NCI-H2196 treated with DMSO at 0.1 percent for 48 hours (cell line): ENCODE results near the gene CEP89.
"Not testable (repeated sequence)": the region's sequence is repeated elsewhere in the genome, so short reads cannot be mapped to it uniquely, and the experiment has no call there.

Experiments
- DNase-seq: peaks from one replicate; lab custom pipeline; 2025; ENCODE audit not compliant: unreplicated experiment; lab: John Stamatoyannopoulos, UW

CEP89 gene

GRCh38 chr19:32896516-32897214, 75.1 kb downstream of the CEP89 start:
- DNase-seq, result no peak

GRCh38 chr19:32895384-32895783, 76.4 kb downstream of the CEP89 start:
- no peak for DNase-seq

GRCh38 chr19:32891609-32892008, 80.1 kb downstream of the CEP89 start:
- DNase-seq, result no peak

- DNase-seq, result no peak
Measured at GRCh38 chr19:32890841-32891240, 80.9 kb downstream of the CEP89 start.

- DNase-seq, result no peak
Measured at GRCh38 chr19:32890326-32890725, 81.4 kb downstream of the CEP89 start.

- DNase-seq, result no peak
Measured at GRCh38 chr19:32889137-32889934, 82.4 kb downstream of the CEP89 start.

- no peak for DNase-seq
Measured at GRCh38 chr19:32887572-32888215, 84.1 kb downstream of the CEP89 start.

- DNase-seq, result no peak
Measured at GRCh38 chr19:32886241-32886640, 85.5 kb downstream of the CEP89 start.

- not testable (repeated sequence) for DNase-seq
Measured at GRCh38 chr19:32885255-32885654, 86.5 kb downstream of the CEP89 start.

- DNase-seq, result no peak
Measured at GRCh38 chr19:32881766-32882165, 90.0 kb downstream of the CEP89 start.

GRCh38 chr19:32880622-32881021, 91.1 kb downstream of the CEP89 start:
- DNase-seq, result no peak

- no peak for DNase-seq
Measured at GRCh38 chr19:32879741-32880140, 92.0 kb downstream of the CEP89 start.

- DNase-seq, result no peak
Measured at GRCh38 chr19:32878988-32879387, 92.8 kb downstream of the CEP89 start.

- DNase-seq, result no peak
Measured at GRCh38 chr19:32877977-32878745, 93.6 kb downstream of the CEP89 start.

- no peak for DNase-seq
Measured at GRCh38 chr19:32877323-32877912, 94.3 kb downstream of the CEP89 start.

GRCh38 chr19:32876919-32877285, 94.9 kb downstream of the CEP89 start:
- no peak for DNase-seq

GRCh38 chr19:32876236-32876918, 95.4 kb downstream of the CEP89 start:
- DNase-seq, result no peak

- no peak for DNase-seq
Measured at GRCh38 chr19:32875428-32875827, 96.3 kb downstream of the CEP89 start.

- no peak for DNase-seq
Measured at GRCh38 chr19:32874605-32875004, 97.2 kb downstream of the CEP89 start.

GRCh38 chr19:32873247-32873959, 98.4 kb downstream of the CEP89 start:
- DNase-seq, result no peak
